ENCODE results near the gene GPATCH8.

Gene GPATCH8

GRCh38 chr17:44503147-44504029 is at the start of gene GPATCH8:
Gene GPATCH8, minus strand, starts transcription at chr17:44503406. Its CDS starts 36 bp downstream, at chr17:44503370.
- DNase-seq (ENCODE audit: low read depth) = peak; percentile 95
- H3K4me3 ChIP-seq (ENCODE audit: low read length) = peak within 1 kb of the TSS; percentile 91
- TF ChIP-seq, protein P1, sequence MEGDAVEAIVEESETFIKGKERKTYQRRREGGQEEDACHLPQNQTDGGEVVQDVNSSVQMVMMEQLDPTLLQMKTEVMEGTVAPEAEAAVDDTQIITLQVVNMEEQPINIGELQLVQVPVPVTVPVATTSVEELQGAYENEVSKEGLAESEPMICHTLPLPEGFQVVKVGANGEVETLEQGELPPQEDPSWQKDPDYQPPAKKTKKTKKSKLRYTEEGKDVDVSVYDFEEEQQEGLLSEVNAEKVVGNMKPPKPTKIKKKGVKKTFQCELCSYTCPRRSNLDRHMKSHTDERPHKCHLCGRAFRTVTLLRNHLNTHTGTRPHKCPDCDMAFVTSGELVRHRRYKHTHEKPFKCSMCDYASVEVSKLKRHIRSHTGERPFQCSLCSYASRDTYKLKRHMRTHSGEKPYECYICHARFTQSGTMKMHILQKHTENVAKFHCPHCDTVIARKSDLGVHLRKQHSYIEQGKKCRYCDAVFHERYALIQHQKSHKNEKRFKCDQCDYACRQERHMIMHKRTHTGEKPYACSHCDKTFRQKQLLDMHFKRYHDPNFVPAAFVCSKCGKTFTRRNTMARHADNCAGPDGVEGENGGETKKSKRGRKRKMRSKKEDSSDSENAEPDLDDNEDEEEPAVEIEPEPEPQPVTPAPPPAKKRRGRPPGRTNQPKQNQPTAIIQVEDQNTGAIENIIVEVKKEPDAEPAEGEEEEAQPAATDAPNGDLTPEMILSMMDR (conservative IDR thresholded peaks at IDR 0.05; ENCODE audit: low read length) = no peak

DNA sequence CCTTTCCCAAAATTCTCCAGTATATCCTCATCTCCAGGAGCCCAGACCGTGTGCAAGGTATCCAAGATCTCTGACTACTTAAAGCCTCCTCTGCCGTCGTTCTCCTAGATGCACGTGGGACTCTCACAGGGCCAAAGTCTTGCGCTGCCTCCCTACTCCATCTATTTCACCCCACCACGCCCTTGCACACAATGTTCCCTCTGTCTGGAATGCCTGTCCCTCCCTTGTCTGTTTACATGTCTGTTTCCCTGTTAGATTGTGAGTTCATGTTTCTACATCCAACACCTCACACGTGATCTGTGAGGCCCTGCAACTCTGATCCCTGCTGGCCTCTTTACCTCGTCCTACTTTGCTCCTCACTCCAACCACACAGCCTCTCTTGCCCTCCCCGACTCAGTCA is 49.2 kb upstream of the GPATCH8 start:
- H3K4me3 ChIP-seq (ENCODE audit: low read length) = no peak overlapping the region
- no peak for DNase-seq (ENCODE audit: low read depth)
- TF ChIP-seq, protein P1 (conservative IDR thresholded peaks at IDR 0.05; ENCODE audit: low read length) = no peak

DNA sequence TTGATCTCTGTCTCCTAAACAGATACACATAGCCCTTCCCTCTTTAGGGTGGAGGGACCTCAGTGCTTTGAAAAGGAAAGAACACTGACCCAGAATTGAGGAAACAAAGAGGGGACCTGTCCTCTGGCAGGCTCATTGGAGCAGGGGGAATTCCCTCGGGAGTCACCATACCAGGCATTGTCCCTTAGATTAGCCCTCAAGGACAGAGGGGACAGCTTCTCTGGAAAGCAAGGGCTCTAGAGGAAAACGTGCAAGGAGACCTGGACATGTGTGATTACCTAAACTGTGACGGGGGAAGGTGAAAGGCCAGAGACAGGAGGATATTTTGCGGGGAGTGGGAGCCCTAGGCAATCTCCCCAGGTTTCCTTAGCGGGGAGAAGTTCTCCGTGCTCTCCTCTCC is 46.5 kb upstream of the GPATCH8 start:
- TF ChIP-seq, protein P1 (conservative IDR thresholded peaks at IDR 0.05; ENCODE audit: low read length) = no peak
- H3K4me3 ChIP-seq (ENCODE audit: low read length) = no peak overlapping the region
- DNase-seq (ENCODE audit: low read depth) = no peak

DNA sequence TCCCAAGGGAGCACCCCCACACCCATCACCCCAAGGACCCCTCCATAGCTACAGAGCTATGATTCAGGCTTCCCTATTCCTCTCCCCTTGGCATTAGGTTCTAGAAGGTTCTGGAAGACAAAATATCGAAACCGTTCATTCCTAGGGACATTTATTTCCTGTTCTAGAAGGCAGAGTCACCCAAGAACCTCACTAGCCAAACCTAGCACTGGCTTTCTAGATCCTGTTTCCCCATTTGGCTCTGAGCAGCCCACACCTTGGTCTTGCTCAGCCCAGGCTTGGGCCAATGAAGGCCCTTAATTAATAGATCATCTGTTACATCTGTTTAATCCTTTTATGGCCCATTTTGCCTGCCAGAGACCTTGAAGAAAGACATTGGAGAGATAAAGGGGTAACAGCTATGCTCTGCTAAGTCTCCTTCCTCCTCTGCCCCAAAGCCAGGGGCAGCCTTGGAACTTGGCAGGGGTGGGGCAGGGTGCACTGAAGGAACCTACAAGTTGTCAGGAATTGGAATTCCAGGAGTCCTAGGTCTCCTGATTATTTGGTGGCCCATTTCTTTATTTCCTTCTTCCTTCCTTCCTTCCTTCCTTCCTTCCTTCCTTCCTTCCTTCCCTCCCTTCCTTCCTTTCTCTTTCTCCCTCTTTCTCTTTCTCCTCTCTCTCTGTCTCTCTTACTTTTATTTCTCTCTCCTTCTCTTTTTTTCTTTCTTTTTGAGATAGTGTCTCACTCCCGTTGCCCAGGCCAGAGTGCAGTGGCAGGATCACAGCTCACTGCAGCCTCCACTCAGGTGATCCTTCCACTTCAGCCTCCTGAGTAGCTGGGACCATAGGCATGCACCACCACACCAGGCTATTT is 45.4 kb upstream of the GPATCH8 start:
- no peak overlapping the region for H3K4me3 ChIP-seq (ENCODE audit: low read length)
- DNase-seq (ENCODE audit: low read depth) = no peak

GRCh38 chr17:44547625-44548267 is 44.5 kb upstream of the GPATCH8 start:
- H3K4me3 ChIP-seq (ENCODE audit: low read length) = no peak overlapping the region
- TF ChIP-seq, protein P1 (conservative IDR thresholded peaks at IDR 0.05; ENCODE audit: low read length) = no peak

More for the DNA sequence above, 45.4 kb upstream of the GPATCH8 start:
- TF ChIP-seq, protein P1 (conservative IDR thresholded peaks at IDR 0.05; ENCODE audit: low read length) = no peak

GRCh38 chr17:44546671-44547606 is 43.7 kb upstream of the GPATCH8 start:
- DNase-seq (ENCODE audit: low read depth) = peak; percentile 53
- H3K4me3 ChIP-seq (ENCODE audit: low read length) = no peak overlapping the region
- TF ChIP-seq, protein P1 (conservative IDR thresholded peaks at IDR 0.05; ENCODE audit: low read length) = no peak

More at GRCh38 chr17:44547625-44548267, 44.5 kb upstream of the GPATCH8 start:
- no peak for DNase-seq (ENCODE audit: low read depth)
